NK-92 treated with Interleukin-12 subunit alpha and Interleukin-12 subunit beta, amount 100 ng/mL, for 24 hours (cell line): ENCODE data around the gene TMED6.

Experiments
- DNase-seq: peaks from one replicate; lab custom pipeline; 2025; lab: John Stamatoyannopoulos, UW

TMED6 gene

GRCh38 chr16:69324013-69324531 is 27.5 kb downstream of the TMED6 start:
- DNase-seq: no peak

- no peak for DNase-seq
These were observed 28.2 kb downstream of the TMED6 start for GRCh38 chr16:69323415-69323814.

GRCh38 chr16:69322343-69322742 is 29.2 kb downstream of the TMED6 start:
- DNase-seq: no peak

GRCh38 chr16:69321080-69321479 is 30.5 kb downstream of the TMED6 start:
- no peak for DNase-seq

DNA sequence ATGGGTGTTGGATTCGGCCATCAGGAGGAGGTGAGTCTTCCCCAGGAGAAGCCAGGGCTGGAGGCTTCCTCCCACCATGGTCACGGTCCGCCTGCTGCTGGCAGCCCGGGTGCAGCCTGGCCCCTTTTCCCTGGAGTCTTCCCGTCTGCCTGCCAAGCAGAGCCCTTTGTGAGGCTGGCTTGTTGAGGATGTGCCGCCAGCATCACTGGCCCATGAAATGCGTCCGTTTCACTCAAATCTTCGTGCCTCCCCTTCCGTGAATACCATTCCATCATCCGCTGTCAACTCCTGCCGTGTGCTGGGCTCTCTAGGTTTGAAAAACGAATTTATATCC is 30.9 kb downstream of the TMED6 start:
- DNase-seq: no peak

DNA sequence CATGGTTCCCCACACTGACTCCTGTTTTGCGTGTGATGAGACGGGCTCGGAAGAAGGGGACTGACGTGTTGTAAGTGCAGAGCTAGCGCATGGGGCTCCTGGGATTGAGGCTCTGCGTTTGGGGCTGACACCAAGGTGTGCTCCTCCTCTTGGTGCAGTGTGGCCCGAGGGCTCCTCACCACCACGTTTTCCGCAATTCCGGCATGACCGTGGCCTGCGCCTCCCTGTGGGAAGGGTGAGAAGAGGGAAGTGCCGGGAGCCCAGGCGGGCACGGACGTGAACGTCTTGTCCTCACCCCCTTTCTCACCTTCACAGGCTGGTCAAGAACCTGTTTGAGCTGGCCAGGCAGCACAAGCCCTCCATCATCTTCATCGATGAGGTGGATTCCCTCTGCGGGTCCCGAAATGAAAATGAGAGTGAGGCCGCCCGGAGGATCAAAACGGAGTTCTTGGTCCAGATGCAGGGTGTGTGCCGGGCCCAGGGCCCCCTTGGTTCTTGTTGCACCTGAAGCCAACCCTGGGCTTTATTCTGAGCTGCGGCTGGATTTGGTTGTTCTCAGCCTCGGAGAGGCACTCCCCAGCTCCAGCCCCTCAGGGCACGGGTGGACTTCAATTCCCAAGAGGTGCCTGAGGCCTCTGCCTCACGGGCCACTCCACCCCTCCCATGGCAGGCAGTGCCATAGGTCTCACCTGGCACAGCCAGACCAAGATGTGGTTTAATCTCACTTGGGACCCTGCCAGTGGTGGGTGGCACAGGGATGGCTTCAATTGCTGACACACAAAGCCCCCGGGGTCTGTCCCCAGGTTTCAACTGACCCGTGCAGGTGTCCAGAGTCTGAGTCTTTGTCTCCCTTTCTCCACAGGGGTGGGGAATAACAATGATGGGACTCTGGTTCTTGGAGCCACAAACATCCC is 31.5 kb downstream of the TMED6 start:
- no peak for DNase-seq

DNA sequence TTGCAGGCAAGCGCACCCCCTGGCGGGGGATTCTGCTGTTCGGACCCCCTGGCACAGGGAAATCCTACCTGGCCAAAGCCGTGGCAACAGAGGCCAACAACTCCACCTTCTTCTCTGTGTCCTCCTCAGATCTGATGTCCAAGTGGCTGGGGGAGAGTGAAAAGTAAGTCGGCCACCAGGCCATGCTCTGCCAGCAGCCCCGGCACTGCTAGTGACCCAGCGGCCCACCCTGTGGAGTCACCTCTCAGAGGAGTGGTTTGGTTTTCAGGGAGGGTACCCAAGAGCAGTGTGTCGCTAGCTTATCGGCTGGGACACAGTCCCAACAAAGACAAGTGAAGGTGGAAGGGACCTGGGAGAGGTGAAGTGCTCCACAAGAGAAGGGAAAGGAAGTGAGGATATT is 32.2 kb downstream of the TMED6 start:
- DNase-seq: no peak

GRCh38 chr16:69318911-69319289 is 32.7 kb downstream of the TMED6 start:
- no peak for DNase-seq

DNA sequence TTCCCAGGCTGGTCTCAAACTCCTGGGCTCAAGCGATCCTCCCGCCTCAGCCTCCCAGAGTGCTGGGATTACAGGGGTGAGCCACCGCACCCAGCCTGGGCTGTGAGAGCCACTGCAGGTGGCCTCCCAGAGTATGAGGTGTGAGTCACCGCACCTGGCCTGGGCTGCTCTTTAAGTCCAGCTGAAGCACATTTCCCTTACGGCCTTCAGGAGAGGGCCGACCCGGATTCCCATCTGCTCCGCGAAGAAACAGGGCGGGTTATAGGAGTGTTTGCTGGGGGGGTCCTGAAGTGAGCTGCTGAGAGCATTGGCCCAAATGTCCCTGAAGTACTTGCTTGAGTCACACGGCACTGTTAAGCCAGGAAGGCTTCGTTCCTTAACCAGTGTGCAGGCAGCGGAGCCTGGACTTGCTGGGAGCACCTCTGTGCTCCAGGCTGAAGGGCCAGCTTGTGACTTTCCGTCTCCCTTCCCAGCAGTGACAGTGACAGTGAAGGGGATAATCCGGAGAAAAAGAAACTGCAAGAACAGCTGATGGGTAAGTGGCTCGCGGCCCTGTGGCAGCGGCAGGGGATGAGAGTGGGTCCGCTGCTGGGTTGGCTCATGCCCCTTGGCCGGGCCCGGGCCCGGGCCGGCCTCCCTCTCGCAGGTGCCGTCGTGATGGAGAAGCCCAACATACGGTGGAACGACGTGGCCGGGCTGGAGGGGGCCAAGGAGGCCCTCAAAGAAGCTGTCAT is 33.2 kb downstream of the TMED6 start:
- no peak for DNase-seq

GRCh38 chr16:69316595-69317034 is 35.0 kb downstream of the TMED6 start:
- DNase-seq: no peak

GRCh38 chr16:69315486-69316311 is 35.9 kb downstream of the TMED6 start:
- DNase-seq: no peak

DNA sequence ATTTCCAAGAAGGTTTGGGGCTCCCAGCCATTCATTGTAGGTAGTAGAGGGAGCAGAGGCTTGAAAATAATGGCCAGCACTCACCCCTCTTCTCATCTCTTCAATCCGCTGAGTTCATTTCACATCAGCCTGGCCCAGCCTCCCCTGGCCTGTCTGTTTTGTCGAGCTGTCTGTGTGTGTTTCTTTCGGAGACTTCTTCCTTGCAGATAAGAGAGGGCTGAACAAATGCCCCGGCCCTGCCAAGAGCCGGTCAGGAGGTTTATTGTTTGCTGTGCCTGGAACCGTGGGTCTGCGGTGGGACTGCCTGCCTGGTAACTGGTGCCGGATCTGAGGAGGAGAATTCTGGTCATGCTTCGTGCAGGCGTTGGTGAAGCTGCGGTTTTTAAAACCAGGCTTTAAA is 37.1 kb downstream of the TMED6 start:
- DNase-seq: no peak

- DNase-seq: no peak
These were observed 38.1 kb downstream of the TMED6 start for GRCh38 chr16:69313469-69313868.

- DNase-seq: peak; percentile 41
These were observed 39.8 kb downstream of the TMED6 start for GRCh38 chr16:69311533-69312387.

DNA sequence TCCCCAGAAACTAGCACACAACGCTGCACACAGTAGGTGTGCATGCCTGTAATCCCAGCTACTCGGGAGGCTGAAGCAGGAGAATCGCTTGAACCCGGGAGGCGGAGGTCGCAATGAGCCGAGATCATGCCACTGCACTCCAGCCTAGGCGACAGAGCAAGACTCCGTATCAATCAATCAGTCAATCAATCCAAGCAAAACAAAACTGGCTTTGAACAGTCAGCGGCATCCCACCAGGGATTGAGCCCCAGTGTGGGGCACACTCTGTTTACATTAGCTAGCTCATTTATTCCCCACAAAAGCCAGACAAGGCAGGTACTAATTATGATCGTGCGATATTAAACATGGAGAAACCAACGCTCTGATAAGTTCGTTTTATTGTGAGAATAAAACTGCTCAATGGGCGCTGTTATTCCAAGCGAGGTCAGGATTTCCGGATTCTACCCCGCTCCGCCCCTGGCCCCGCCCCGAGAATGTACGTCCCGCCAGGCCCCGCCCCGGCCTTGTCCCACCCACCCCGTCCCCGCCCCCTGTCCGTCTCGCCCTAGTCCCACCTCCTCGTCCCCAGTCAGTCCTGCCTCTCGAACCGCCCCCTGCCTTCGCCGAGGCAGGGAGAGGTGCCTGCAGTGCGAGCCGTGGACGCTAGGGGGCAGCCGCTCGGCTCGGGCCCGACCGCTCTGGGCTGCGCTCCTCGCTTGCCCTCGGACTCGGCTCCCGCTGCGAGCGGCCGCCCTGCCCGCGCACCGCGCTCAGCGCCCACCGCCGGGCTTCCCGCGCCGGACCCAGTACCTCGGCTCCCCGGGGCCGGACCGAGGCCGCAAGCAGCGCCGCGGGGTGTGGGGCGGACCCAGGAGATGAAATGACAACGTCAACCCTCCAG is 40.7 kb downstream of the TMED6 start, which contains the start of gene VPS4A:
TSS of gene VPS4A (plus strand) at position 698 of the 880 bp plus-strand sequence. CDS start at position 860, 162 bp downstream.
- peak; percentile 92 for DNase-seq

GRCh38 chr16:69309316-69309715 is 42.3 kb downstream of the TMED6 start:
- no peak for DNase-seq

DNA sequence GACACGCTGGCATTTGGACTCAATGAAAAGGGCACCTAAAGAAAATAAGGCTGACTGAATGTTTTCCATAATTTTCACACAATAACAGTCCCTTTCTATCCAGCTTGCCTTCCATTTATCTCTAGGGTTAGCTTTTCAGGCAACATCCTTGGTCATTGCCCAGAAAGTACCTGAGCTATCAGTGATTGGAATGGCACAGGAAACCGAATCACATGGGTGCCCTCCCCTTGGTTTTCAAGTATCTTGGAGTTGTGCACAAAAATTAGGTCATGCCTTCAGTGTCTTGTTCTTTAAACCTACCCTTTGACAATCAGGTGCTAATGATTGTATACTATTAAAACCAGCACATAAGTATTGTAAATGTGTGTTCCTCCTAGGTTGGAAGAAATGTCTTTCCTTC is 43.7 kb downstream of the TMED6 start:
- no peak for DNase-seq

GRCh38 chr16:69307091-69307490 is 44.5 kb downstream of the TMED6 start:
- no peak for DNase-seq

GRCh38 chr16:69306031-69306430 is 45.6 kb downstream of the TMED6 start:
- no peak for DNase-seq

GRCh38 chr16:69302301-69302700 is 49.3 kb downstream of the TMED6 start:
- DNase-seq: no peak
